Measurements from ENCODE around the gene COPG2. TPM values are rescaled to one million over a fixed set of nuclear protein-coding genes. Genes with fewer than 3 reads are reported as not detected.
"Not testable (repeated sequence)": the region's sequence is repeated elsewhere in the genome, so short reads cannot be mapped to it uniquely, and the experiment has no call there.

COPG2 gene
- total RNA-seq, 2 experiments from 2014 or later = 14.5 to 15.1 TPM

DNA sequence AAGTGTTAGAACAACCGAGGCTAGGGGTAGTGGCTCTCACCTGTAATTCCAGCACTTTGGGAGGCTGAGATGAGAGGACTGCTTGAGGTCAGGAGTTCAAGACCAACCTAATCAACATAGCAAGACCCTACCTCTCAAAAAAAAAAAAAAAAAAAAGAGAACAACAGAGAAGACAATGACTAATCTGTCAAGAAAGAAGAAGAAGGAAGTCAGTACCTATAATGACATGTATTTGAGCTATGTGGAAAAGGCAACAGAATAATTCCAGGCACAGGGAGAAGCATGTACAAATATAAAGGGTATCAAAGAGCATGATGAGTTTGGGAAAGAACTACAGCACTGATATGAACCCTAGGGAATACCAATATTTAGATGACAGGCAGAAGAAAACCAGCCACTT is 27.5 kb downstream of the COPG2 start:
- ATAC-seq (ENCODE audit: low read depth) = no peak
- POLR2A ChIA-PET = no interaction called here
- no peak overlapping the region for H3K27ac Mint-ChIP-seq
- H3K4me1 Mint-ChIP-seq = peaks cover 11% of the 10 kb centered on the region
- peaks cover 9% of the 10 kb centered on the region for H3K9me3 Mint-ChIP-seq
- H3K4me3 Mint-ChIP-seq = no peak overlapping the region
- H3K36me3 Mint-ChIP-seq = peaks cover 26% of the 10 kb centered on the region
- DNase-seq = no peak
- H3K27me3 Mint-ChIP-seq = no peaks in the 10 kb centered on the region

GRCh38 chr7:130639388-130639787 is 29.2 kb downstream of the COPG2 start:
- no peaks in the 10 kb centered on the region for H3K27me3 Mint-ChIP-seq
- POLR2A ChIA-PET = no interaction called here
- H3K27ac Mint-ChIP-seq = no peak overlapping the region
- H3K36me3 Mint-ChIP-seq = peaks cover 25% of the 10 kb centered on the region
- H3K9me3 Mint-ChIP-seq = peaks cover 17% of the 10 kb centered on the region
- no peak overlapping the region for H3K4me3 Mint-ChIP-seq
- peaks cover 11% of the 10 kb centered on the region for H3K4me1 Mint-ChIP-seq
- no peak for DNase-seq
- no peak for ATAC-seq (ENCODE audit: low read depth)

GRCh38 chr7:130632111-130632510 is 36.4 kb downstream of the COPG2 start:
- POLR2A ChIA-PET = no interaction called here
- Mint-ChIP-seq H3K9me3 (peaks cover 26% of the 10 kb centered on the region), H3K27ac (no peak overlapping the region), H3K4me1 (no peaks in the 10 kb centered on the region), H3K4me3 (no peak overlapping the region), H3K27me3 (no peaks in the 10 kb centered on the region), H3K36me3 (peaks cover 13% of the 10 kb centered on the region)
- DNase-seq = no peak
- ATAC-seq (ENCODE audit: low read depth) = no peak

- DNase-seq = no peak
- H3K27ac Mint-ChIP-seq = no peak overlapping the region
- H3K36me3 Mint-ChIP-seq = peaks cover 13% of the 10 kb centered on the region
- H3K9me3 Mint-ChIP-seq = peaks cover 16% of the 10 kb centered on the region
- POLR2A ChIA-PET = no interaction called here
- H3K27me3 Mint-ChIP-seq = no peaks in the 10 kb centered on the region
- no peaks in the 10 kb centered on the region for H3K4me1 Mint-ChIP-seq
- no peak overlapping the region for H3K4me3 Mint-ChIP-seq
- no peak for ATAC-seq (ENCODE audit: low read depth)
Observed at GRCh38 chr7:130628901-130629300, 39.6 kb downstream of the COPG2 start.

- Mint-ChIP-seq H3K4me3 (no peak overlapping the region), H3K27me3 (no peaks in the 10 kb centered on the region), H3K9me3 (peaks cover 12% of the 10 kb centered on the region), H3K4me1 (no peaks in the 10 kb centered on the region), H3K36me3 (peaks cover 13% of the 10 kb centered on the region), H3K27ac (no peak overlapping the region)
- DNase-seq (no peak), ATAC-seq (ENCODE audit: low read depth) (no peak)
- POLR2A ChIA-PET = no interaction called here
Observed at GRCh38 chr7:130627775-130628174, 40.8 kb downstream of the COPG2 start.

DNA sequence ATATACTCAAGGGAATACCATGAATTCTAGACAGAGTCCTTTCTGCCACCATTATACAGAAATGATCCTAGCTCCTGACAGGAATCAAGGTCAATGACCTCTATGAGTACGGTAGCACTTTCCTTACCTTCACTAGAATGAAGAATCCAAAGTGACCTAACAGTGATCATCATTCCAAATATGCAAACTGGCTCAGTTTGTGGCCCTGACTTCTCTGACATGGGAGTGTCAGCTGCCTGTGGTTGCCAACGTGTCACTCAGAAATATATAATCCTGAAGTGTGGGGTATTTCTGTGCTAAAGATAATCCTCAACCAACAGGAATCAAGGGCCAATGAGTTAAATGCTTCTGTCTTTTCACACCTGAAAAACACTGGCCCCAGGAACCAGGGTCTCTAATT is 45.7 kb downstream of the COPG2 start:
- Mint-ChIP-seq H3K27ac (no peak overlapping the region), H3K4me1 (no peaks in the 10 kb centered on the region), H3K27me3 (no peaks in the 10 kb centered on the region), H3K9me3 (peaks cover 7% of the 10 kb centered on the region), H3K4me3 (no peak overlapping the region), H3K36me3 (peaks cover 12% of the 10 kb centered on the region)
- POLR2A ChIA-PET = no interaction called here
- DNase-seq (no peak), ATAC-seq (ENCODE audit: low read depth) (no peak)

DNA sequence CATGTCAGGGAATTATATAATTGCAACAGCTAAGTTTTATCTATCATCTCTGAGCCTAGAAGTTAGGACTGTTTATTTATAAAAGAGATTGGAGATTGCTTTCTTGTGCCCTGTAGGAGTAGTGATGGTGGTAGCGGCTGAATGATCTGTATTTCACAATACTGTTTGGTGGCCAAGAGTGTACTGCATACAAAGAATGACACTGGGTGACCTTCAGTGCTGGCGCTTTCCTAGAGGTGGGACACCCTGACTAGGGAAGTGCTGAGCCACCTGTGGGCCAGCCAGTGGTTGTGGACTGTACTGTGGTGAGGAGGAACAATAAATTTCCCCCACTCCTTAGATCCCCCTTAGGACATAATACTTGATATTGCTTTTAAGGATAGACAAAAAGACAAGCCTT is 53.0 kb downstream of the COPG2 start:
- H3K4me1 Mint-ChIP-seq = no peaks in the 10 kb centered on the region
- POLR2A ChIA-PET = no interaction called here
- no peak overlapping the region for H3K4me3 Mint-ChIP-seq
- DNase-seq (no peak), ATAC-seq (ENCODE audit: low read depth) (no peak)
- H3K36me3 Mint-ChIP-seq = peaks cover 22% of the 10 kb centered on the region
- H3K9me3 Mint-ChIP-seq = no peaks in the 10 kb centered on the region
- no peaks in the 10 kb centered on the region for H3K27me3 Mint-ChIP-seq
- H3K27ac Mint-ChIP-seq = no peak overlapping the region

DNA sequence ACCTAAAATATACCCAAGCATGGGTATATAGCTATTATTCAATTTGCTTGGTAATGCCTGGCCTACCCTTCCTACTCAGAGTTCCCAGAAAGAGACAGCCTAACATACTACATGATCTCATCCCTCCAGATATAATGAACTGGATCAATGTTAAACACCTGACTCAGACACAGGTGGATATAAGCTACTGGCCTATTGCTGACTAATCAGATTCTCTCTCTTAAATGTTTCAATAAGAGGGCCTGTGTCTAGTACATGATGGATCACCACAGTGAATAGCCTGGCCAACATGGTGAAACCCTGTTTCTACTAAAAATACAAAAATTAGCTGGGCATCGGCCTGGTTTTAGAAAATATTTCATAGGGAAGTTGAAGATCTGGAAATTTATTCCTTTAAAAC is 54.1 kb downstream of the COPG2 start:
- Mint-ChIP-seq H3K27me3 (no peaks in the 10 kb centered on the region), H3K36me3 (peaks cover 29% of the 10 kb centered on the region), H3K27ac (no peak overlapping the region), H3K4me3 (no peak overlapping the region), H3K9me3 (no peaks in the 10 kb centered on the region), H3K4me1 (no peaks in the 10 kb centered on the region)
- POLR2A ChIA-PET = no interaction called here
- DNase-seq = no peak
- no peak for ATAC-seq (ENCODE audit: low read depth)

GRCh38 chr7:130611218-130611617 is 57.3 kb downstream of the COPG2 start:
- Mint-ChIP-seq H3K4me1 (peaks cover under 1% of the 10 kb centered on the region), H3K4me3 (no peak overlapping the region), H3K36me3 (peaks cover 51% of the 10 kb centered on the region), H3K27me3 (no peaks in the 10 kb centered on the region), H3K27ac (no peak overlapping the region), H3K9me3 (peaks cover 6% of the 10 kb centered on the region)
- no peak for DNase-seq
- POLR2A ChIA-PET = no interaction called here
- no peak for ATAC-seq (ENCODE audit: low read depth)

DNA sequence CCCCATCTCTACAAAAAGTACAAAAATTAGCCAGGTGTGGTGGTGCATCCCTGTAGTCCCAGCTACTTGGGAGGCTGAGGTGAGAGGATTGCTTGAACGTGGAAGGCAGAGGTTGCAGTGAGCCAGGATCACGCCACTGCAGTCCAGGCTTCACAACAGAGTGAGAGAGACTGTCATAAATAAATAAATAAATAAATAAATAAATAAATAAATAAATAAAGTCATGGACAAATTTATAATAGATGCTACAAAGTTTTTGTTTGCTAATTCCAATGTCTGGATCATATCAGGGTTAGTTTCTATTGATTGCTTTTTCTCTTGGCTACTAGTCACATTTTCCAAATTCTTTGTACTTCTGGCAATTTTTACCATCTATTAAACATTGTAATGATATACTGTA is 61.5 kb downstream of the COPG2 start:
- H3K4me3 Mint-ChIP-seq; H3K27me3 Mint-ChIP-seq; H3K9me3 Mint-ChIP-seq; ATAC-seq (ENCODE audit: low read depth); H3K4me1 Mint-ChIP-seq; H3K27ac Mint-ChIP-seq; DNase-seq; POLR2A ChIA-PET: not testable (repeated sequence)
- peaks cover 42% of the 10 kb centered on the region for H3K36me3 Mint-ChIP-seq

DNA sequence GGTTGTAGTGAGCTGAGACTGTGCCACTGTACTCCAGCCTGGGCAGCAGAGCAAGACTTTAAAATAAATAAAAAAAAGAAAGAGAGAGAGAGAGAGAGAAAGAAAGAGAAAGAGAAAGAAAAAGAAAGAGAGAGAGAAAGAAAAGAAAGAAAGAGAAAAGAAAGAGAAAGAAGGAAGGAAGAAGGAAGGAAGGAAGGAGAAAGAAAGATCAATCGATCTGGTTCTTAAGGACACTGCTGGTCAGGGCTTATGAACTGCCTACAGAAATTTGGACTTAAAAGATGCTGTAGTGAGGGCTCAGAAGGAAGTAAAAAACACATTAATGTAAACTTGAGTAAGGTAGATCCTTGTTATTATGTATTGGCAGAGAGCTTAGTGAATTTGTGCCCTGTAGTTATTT is 62.4 kb downstream of the COPG2 start:
- no peak for ATAC-seq (ENCODE audit: low read depth)
- Mint-ChIP-seq H3K4me3 (no peak overlapping the region), H3K27me3 (no peaks in the 10 kb centered on the region), H3K9me3 (peaks cover 7% of the 10 kb centered on the region), H3K36me3 (peaks cover 38% of the 10 kb centered on the region), H3K27ac (no peak overlapping the region), H3K4me1 (peaks cover 2% of the 10 kb centered on the region)
- DNase-seq = no peak
- POLR2A ChIA-PET = no interaction called here

GRCh38 chr7:130598056-130598455 is 70.5 kb downstream of the COPG2 start:
- DNase-seq = no peak
- no peaks in the 10 kb centered on the region for H3K27me3 Mint-ChIP-seq
- peaks cover 6% of the 10 kb centered on the region for H3K36me3 Mint-ChIP-seq
- peaks cover 2% of the 10 kb centered on the region for H3K9me3 Mint-ChIP-seq
- POLR2A ChIA-PET = no interaction called here
- H3K27ac Mint-ChIP-seq = no peak overlapping the region
- no peak overlapping the region for H3K4me3 Mint-ChIP-seq
- no peaks in the 10 kb centered on the region for H3K4me1 Mint-ChIP-seq
- ATAC-seq (ENCODE audit: low read depth) = no peak

DNA sequence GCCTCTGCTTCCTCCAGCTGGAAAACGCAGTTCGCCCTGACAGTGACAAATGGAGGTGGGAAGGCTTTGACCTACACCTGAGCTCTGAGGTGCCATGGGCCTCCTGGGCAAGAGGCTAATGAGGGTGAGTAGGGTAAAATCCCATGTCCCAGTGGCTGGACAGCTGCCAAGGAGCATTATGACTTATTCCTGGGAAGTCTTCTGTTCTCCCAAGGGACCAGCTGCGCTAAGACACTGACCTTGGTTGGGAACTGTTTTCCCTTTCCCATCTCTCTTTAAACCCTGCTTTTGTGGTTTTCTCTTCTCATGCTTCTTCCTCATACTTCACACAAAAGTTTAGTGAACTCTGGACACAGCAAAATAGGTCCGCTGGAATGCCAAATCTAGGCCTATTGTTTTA is 72.6 kb downstream of the COPG2 start:
- DNase-seq (no peak), ATAC-seq (ENCODE audit: low read depth) (no peak)
- Mint-ChIP-seq H3K27ac (no peak overlapping the region), H3K4me3 (no peak overlapping the region), H3K36me3 (peaks cover 3% of the 10 kb centered on the region), H3K27me3 (no peaks in the 10 kb centered on the region), H3K9me3 (peaks cover 2% of the 10 kb centered on the region), H3K4me1 (no peaks in the 10 kb centered on the region)
- POLR2A ChIA-PET = no interaction called here

DNA sequence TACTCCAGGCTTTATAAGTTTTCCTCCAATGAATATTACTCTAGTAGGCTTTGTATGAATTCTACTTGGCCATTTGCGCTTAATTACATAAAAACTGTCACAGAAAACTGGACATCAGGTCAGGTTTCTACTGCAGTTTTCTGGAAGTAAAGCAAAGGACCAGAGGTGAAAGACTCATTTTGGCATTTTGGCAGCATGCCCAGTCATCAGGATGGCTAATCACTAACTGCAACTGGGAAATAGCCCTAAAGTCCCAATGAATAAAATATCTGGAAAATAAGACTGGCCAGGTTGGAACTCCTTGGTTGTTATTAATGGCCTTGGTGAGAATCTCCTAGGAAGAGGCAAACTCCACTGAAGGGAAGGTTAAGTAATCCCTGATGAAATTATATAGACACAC is 75.5 kb downstream of the COPG2 start:
- no peaks in the 10 kb centered on the region for H3K4me1 Mint-ChIP-seq
- no peak overlapping the region for H3K27ac Mint-ChIP-seq
- DNase-seq (no peak), ATAC-seq (ENCODE audit: low read depth) (no peak)
- peaks cover 3% of the 10 kb centered on the region for H3K9me3 Mint-ChIP-seq
- H3K36me3 Mint-ChIP-seq = peaks cover 5% of the 10 kb centered on the region
- H3K27me3 Mint-ChIP-seq = no peaks in the 10 kb centered on the region
- POLR2A ChIA-PET = no interaction called here
- H3K4me3 Mint-ChIP-seq = no peak overlapping the region

DNA sequence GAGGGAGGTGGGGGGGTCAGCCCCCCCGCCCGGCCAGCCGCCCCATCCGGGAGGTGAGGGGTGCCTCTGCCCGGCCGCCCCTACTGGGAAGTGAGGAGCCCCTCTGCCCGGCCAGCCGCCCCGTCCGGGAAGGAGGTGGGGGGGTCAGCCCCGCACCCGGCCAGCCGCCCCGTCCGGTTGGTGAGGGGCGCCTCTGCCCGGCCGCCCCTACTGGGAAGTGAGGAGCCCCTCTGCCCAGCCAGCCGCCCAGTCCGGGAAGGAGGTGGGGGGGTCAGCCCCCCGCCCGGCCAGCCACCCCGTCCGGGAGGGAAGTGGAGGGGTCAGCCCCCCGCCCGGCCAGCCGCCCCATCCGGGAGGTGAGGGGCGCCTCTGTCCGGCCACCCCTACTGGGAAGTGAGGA is 77.1 kb downstream of the COPG2 start:
- H3K9me3 Mint-ChIP-seq; H3K27ac Mint-ChIP-seq; DNase-seq; H3K27me3 Mint-ChIP-seq; POLR2A ChIA-PET; ATAC-seq (ENCODE audit: low read depth); H3K36me3 Mint-ChIP-seq; H3K4me1 Mint-ChIP-seq; H3K4me3 Mint-ChIP-seq: not testable (repeated sequence)
